Liver (tissue), 9 donors: ENCODE measurements around the gene FGF1. TPM values are rescaled to one million over a fixed set of nuclear protein-coding genes. Genes with fewer than 3 reads are reported as not detected.

ENCODE experiments used
- DNase-seq: peaks from one replicate; pipeline ENCODE4 v3.0.0-alpha.2; 2017; ENCODE audit warnings: low spot score
- H3K27ac ChIP-seq, 2 donors: one replicate each; pipeline ENCODE4 v1.7.0; 2013; ENCODE audit warnings: inconsistent platforms in 2 of 2, low read length in 2 of 2, control low read depth in 1 of 2, low read depth in 1 of 2, mild to moderate bottlenecking in 1 of 2
- H3K27me3 ChIP-seq, 4 donors: one replicate each; pipeline versions ENCODE4 v1.6.1 to v1.7.0; 2013; ENCODE audit warnings: low read length in 3 of 4, inconsistent platforms in 1 of 4, mild to moderate bottlenecking in 1 of 4, moderate library complexity in 1 of 4; ENCODE audit not compliant: control insufficient read depth in 4 of 4, insufficient read depth in 4 of 4
- H3K36me3 ChIP-seq, 4 donors: one replicate each; pipeline versions ENCODE4 v1.6.1 to v1.7.0; 2013; ENCODE audit warnings: low read length in 3 of 4, mild to moderate bottlenecking in 3 of 4, low read depth in 1 of 4, moderate library complexity in 1 of 4; ENCODE audit not compliant: control insufficient read depth in 4 of 4, insufficient read depth in 3 of 4
- H3K4me1 ChIP-seq, 4 donors: one replicate each; pipeline versions ENCODE4 v1.6.1 to v1.7.0; 2013; ENCODE audit warnings: low read length in 3 of 4, mild to moderate bottlenecking in 3 of 4, moderate library complexity in 1 of 4; ENCODE audit not compliant: control insufficient read depth in 4 of 4, insufficient read depth in 4 of 4
- H3K4me3 ChIP-seq, 3 donors: one replicate each; pipeline versions ENCODE4 v1.6.1 to v1.7.0; 2013; ENCODE audit warnings: low read length in 3 of 3, control low read depth in 1 of 3, low read depth in 1 of 3, mild to moderate bottlenecking in 1 of 3
- H3K9ac ChIP-seq, 2 donors: one replicate each; pipeline ENCODE4 v1.7.0; 2013; ENCODE audit warnings: low read length in 2 of 2, mild to moderate bottlenecking in 2 of 2, moderate library complexity in 2 of 2, control low read depth in 1 of 2, low read depth in 1 of 2
- H3K9me3 ChIP-seq, 4 donors: one replicate each; pipeline versions ENCODE4 v1.6.1 to v1.7.0; 2013; ENCODE audit warnings: low read length in 3 of 4; ENCODE audit not compliant: control insufficient read depth in 4 of 4
- EGR1 ChIP-seq, 2 donors: IDR thresholded peaks; 2 replicates each; pipeline ENCODE4 v1.6.1; 2016 to 2018; ENCODE audit warnings: antibody characterized with exemption in 2 of 2, low read depth in 2 of 2
- FOXA1 ChIP-seq: IDR thresholded peaks from 2 replicates; pipeline ENCODE4 v1.6.1; 2016; ENCODE audit warnings: antibody characterized with exemption
- FOXA2 ChIP-seq: IDR thresholded peaks from 2 replicates; pipeline ENCODE4 v1.6.1; 2016; ENCODE audit warnings: antibody characterized with exemption
- GABPA ChIP-seq, 2 donors: IDR thresholded peaks in 1 of 2; conservative IDR thresholded peaks in 1 of 2; 2 replicates each; pipeline ENCODE4 v1.6.1; 2016; ENCODE audit warnings: antibody characterized with exemption in 2 of 2, mild to moderate bottlenecking in 1 of 2, moderate library complexity in 1 of 2
- HNF4A ChIP-seq, 2 donors: conservative IDR thresholded peaks; 2 replicates each; pipeline ENCODE4 v1.6.1; 2016; ENCODE audit warnings: antibody characterized with exemption in 2 of 2, mild to moderate bottlenecking in 2 of 2
- HNF4G ChIP-seq: IDR thresholded peaks from 2 replicates; pipeline ENCODE4 v1.6.1; 2016; ENCODE audit warnings: antibody characterized with exemption
- JUND ChIP-seq, 2 donors: IDR thresholded peaks; 2 replicates each; pipeline ENCODE4 v1.6.1; 2016; ENCODE audit warnings: antibody characterized with exemption in 2 of 2
- NR2F2 ChIP-seq: IDR thresholded peaks from 2 replicates; pipeline ENCODE4 v1.6.1; 2016; ENCODE audit warnings: antibody characterized with exemption
- RAD21 ChIP-seq, 2 donors: IDR thresholded peaks; 2 replicates each; pipeline ENCODE4 v1.6.1; 2016; ENCODE audit warnings: antibody characterized with exemption in 2 of 2, mild to moderate bottlenecking in 2 of 2
- RXRA ChIP-seq, 2 donors: IDR thresholded peaks; 2 replicates each; pipeline ENCODE4 v1.6.1; 2017 to 2018; ENCODE audit warnings: antibody characterized with exemption in 2 of 2, mild to moderate bottlenecking in 1 of 2
- SP1 ChIP-seq: IDR thresholded peaks from 2 replicates; pipeline ENCODE4 v1.6.1; 2018; ENCODE audit warnings: antibody characterized with exemption, mild to moderate bottlenecking
- TAF1 ChIP-seq: conservative IDR thresholded peaks from 2 replicates; pipeline ENCODE4 v1.6.1; 2016; ENCODE audit warnings: antibody characterized with exemption, mild to moderate bottlenecking
- YY1 ChIP-seq: IDR thresholded peaks from 2 replicates; pipeline ENCODE4 v1.6.1; 2016; ENCODE audit warnings: antibody characterized with exemption, mild to moderate bottlenecking
- WGBS: extraction: QIAGEN DNeasy Blood & Tissue Kit; methylation state at CpG from one replicate; pipeline ENCODE4 v1.1.7; 2013; 5-methylcytosine and 5-hydroxymethylcytosine counted together
- polyA plus RNA-seq, 2 donors: library from polyadenylated mRNA; stranded (reverse) in 1 of 2; unstranded in 1 of 2; fragments of 200-250 nt in 1 of 2; fragments of >200 nt in 1 of 2; fragmentation: Nextera tagmentation in 1 of 2; extraction: Ambion mirVana in 1 of 2; gene quantifications; one replicate each; pipeline versions ENCODE4 v1.2.1 to v1.2.3, GENCODE V29; 2013 to 2015
- total RNA-seq, 2 donors: library from RNA; depleted of rRNA; stranded (reverse); fragments of >200 nt; gene quantifications; one replicate each; pipeline ENCODE4 v1.2.3, GENCODE V29; 2014
- TF ChIP-seq, protein P1 (sequence below): fragments of 150-350 bp; IDR thresholded peaks from 2 replicates; pipeline ENCODE4 v1.5.1; 2017; ENCODE audit warnings: improper control_type of control experiment, low read depth, low read length; ENCODE audit not compliant: missing input control
- TF ChIP-seq, protein P2 (sequence below): IDR thresholded peaks from 2 replicates; pipeline ENCODE4 v1.6.1; 2016; ENCODE audit warnings: antibody characterized with exemption
- TF ChIP-seq, protein P3 (sequence below): IDR thresholded peaks from 2 replicates; pipeline ENCODE4 v1.6.1; 2016; ENCODE audit warnings: antibody characterized with exemption
- TF ChIP-seq, protein P4 (sequence below): IDR thresholded peaks from 2 replicates; pipeline ENCODE4 v1.6.1; 2016; ENCODE audit warnings: antibody characterized with exemption, mild to moderate bottlenecking
- donor health status: healthy.
- donor health status: healthy.
- donor health status: healthy.
- donor health status: healthy.
- donor health status: healthy.

FGF1 gene
- total and polyA plus RNA-seq, 4 donors, result 0.05 to 0.25 (median 0.16) TPM

DNA sequence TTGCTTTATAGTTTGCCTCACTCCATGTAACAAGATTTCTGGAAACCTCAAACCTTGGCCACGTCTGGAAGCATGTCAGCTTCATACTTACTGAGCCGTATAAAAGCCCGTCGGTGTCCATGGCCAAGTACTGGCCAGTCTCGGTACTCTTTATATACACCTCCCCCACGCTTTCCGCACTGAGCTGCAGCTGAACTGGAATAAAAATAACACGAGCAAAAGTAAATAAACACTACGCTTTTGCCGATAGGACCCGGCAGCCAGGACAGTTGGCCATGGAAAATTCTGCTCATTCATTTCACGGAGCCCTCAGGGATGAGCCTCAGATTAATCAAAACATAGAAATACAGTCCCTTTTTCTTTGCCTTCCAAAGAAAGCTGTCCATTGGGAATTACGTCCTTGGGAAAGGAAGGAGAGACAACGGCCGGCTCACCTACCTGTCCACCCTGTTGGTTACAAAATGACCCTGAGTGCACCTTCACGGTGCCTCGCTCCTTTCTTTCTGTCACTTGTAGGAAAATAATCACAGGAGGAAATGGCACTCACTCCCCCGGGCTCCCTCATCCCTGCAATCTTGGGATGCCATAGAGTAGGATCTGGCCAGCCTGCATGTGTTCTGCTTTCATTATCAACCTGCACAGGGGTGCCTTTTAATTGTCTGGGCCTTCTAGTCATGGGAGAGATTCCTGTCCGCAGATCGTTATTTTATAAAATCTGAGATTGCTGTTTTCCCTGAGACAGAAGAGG lies 85.1 kb downstream of the FGF1 start (continued):
- TF ChIP-seq YY1, result peak; percentile 45
- peak; percentile 50 for TF ChIP-seq FOXA1
- TF ChIP-seq, protein P1, sequence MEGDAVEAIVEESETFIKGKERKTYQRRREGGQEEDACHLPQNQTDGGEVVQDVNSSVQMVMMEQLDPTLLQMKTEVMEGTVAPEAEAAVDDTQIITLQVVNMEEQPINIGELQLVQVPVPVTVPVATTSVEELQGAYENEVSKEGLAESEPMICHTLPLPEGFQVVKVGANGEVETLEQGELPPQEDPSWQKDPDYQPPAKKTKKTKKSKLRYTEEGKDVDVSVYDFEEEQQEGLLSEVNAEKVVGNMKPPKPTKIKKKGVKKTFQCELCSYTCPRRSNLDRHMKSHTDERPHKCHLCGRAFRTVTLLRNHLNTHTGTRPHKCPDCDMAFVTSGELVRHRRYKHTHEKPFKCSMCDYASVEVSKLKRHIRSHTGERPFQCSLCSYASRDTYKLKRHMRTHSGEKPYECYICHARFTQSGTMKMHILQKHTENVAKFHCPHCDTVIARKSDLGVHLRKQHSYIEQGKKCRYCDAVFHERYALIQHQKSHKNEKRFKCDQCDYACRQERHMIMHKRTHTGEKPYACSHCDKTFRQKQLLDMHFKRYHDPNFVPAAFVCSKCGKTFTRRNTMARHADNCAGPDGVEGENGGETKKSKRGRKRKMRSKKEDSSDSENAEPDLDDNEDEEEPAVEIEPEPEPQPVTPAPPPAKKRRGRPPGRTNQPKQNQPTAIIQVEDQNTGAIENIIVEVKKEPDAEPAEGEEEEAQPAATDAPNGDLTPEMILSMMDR, result no peak
- TF ChIP-seq JUND (IDR thresholded peaks at IDR 0.05), result peak; percentile 93 to 98
- no peak for TF ChIP-seq NR2F2
- peak in 1 of 2 donors; percentile 83 for TF ChIP-seq EGR1 (IDR thresholded peaks at IDR 0.05; ENCODE audit: low read depth in 2 of 2)
- no peak for TF ChIP-seq HNF4G
- TF ChIP-seq GABPA (IDR thresholded peaks at IDR 0.05 in 1 of 2, conservative IDR thresholded peaks at IDR 0.05 in 1 of 2), result peak in 1 of 2 donors; percentile 15
- TF ChIP-seq SP1, result peak; percentile 51

DNA sequence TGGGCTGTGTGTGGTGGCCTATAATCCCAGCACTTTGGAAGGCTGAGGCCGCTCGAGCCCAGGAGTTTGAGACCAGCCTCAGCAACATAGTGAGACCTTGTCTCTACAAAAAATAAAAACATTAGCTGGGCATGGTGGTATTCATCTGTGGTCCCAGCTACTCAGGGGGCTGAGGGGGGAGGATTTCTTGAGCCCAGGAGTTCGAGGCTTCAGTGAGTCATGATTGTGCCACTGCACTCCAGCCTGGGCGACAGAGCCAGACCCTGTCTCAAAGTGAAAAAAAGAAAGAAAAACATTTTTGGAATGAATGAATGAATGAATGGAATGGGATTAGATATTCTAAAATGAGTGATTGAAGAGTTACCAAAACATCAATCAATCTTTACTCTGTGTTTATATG lies 85.8 kb downstream of the FGF1 start:
- TF ChIP-seq, protein P1, result no peak
- TF ChIP-seq JUND (IDR thresholded peaks at IDR 0.05), result no peak
- TF ChIP-seq FOXA2, result no peak
- no peak for TF ChIP-seq HNF4A (conservative IDR thresholded peaks at IDR 0.05)
- TF ChIP-seq RAD21 (IDR thresholded peaks at IDR 0.05), result no peak
- TF ChIP-seq NR2F2, result no peak
- TF ChIP-seq, protein P2, sequence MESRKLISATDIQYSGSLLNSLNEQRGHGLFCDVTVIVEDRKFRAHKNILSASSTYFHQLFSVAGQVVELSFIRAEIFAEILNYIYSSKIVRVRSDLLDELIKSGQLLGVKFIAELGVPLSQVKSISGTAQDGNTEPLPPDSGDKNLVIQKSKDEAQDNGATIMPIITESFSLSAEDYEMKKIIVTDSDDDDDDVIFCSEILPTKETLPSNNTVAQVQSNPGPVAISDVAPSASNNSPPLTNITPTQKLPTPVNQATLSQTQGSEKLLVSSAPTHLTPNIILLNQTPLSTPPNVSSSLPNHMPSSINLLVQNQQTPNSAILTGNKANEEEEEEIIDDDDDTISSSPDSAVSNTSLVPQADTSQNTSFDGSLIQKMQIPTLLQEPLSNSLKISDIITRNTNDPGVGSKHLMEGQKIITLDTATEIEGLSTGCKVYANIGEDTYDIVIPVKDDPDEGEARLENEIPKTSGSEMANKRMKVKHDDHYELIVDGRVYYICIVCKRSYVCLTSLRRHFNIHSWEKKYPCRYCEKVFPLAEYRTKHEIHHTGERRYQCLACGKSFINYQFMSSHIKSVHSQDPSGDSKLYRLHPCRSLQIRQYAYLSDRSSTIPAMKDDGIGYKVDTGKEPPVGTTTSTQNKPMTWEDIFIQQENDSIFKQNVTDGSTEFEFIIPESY, result no peak
- no peak for TF ChIP-seq RXRA (IDR thresholded peaks at IDR 0.05)
- TF ChIP-seq EGR1 (IDR thresholded peaks at IDR 0.05; ENCODE audit: low read depth in 2 of 2), result no peak
- TF ChIP-seq, protein P3, sequence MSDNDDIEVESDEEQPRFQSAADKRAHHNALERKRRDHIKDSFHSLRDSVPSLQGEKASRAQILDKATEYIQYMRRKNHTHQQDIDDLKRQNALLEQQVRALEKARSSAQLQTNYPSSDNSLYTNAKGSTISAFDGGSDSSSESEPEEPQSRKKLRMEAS, result no peak
- TF ChIP-seq, protein P4, sequence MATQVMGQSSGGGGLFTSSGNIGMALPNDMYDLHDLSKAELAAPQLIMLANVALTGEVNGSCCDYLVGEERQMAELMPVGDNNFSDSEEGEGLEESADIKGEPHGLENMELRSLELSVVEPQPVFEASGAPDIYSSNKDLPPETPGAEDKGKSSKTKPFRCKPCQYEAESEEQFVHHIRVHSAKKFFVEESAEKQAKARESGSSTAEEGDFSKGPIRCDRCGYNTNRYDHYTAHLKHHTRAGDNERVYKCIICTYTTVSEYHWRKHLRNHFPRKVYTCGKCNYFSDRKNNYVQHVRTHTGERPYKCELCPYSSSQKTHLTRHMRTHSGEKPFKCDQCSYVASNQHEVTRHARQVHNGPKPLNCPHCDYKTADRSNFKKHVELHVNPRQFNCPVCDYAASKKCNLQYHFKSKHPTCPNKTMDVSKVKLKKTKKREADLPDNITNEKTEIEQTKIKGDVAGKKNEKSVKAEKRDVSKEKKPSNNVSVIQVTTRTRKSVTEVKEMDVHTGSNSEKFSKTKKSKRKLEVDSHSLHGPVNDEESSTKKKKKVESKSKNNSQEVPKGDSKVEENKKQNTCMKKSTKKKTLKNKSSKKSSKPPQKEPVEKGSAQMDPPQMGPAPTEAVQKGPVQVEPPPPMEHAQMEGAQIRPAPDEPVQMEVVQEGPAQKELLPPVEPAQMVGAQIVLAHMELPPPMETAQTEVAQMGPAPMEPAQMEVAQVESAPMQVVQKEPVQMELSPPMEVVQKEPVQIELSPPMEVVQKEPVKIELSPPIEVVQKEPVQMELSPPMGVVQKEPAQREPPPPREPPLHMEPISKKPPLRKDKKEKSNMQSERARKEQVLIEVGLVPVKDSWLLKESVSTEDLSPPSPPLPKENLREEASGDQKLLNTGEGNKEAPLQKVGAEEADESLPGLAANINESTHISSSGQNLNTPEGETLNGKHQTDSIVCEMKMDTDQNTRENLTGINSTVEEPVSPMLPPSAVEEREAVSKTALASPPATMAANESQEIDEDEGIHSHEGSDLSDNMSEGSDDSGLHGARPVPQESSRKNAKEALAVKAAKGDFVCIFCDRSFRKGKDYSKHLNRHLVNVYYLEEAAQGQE, result no peak
- no peak for TF ChIP-seq TAF1
- no peak for TF ChIP-seq SP1
- TF ChIP-seq FOXA1, result no peak
- no peak for TF ChIP-seq GABPA (IDR thresholded peaks at IDR 0.05 in 1 of 2, conservative IDR thresholded peaks at IDR 0.05 in 1 of 2)
- no peak for TF ChIP-seq HNF4G
- DNase-seq, result no peak
- 90% methylated on average over 4 of the region's 4 CpGs for WGBS
- Histone ChIP-seq H3K36me3 (no peaks in the 10 kb centered on the region), H3K9ac (no peak overlapping the region), H3K9me3 (no peaks in the 10 kb centered on the region), H3K4me3 (no peak overlapping the region), H3K27me3 (no peaks in the 10 kb centered on the region), H3K27ac (no peak overlapping the region), H3K4me1 (peaks cover 0 to 10% (median 2%) of the 10 kb centered on the region in 4 donors)
